H1 (cell line): ENCODE measurements around the gene VASN. TPM values are rescaled to one million over a fixed set of nuclear protein-coding genes. Genes with fewer than 3 reads are reported as not detected.
A peak's percentile ranks its signal among the peaks of the same experiment; 100 is the strongest.

Experiments used
- BACH1 ChIP-seq: IDR thresholded peaks from 2 replicates; pipeline ENCODE4 v1.6.1; 2012; ENCODE audit warnings: low read length, improper control_type of control experiment
- CHD2 ChIP-seq: IDR thresholded peaks from 2 replicates; pipeline ENCODE4 v1.6.1; 2012; ENCODE audit warnings: low read length, improper control_type of control experiment
- FOSL1 ChIP-seq: IDR thresholded peaks from 2 replicates; pipeline ENCODE4 v1.6.1; 2011; ENCODE audit warnings: mild to moderate bottlenecking, low read depth, low read length, moderate library complexity; ENCODE audit not compliant: insufficient read depth
- HDAC2 ChIP-seq, 2 experiments: fragments of 300-600 bp in 1 of 2; sonication (generic) in 1 of 2; IDR thresholded peaks; 2 replicates each; pipeline ENCODE4 v1.6.1; 2011 to 2012; ENCODE audit warnings: low read depth in 2 of 2, low read length in 2 of 2, mild to moderate bottlenecking in 2 of 2, moderate library complexity in 2 of 2, borderline replicate concordance in 1 of 2, inconsistent platforms in 1 of 2
- NRF1 ChIP-seq: IDR thresholded peaks from 2 replicates; pipeline ENCODE4 v1.6.1; 2011; ENCODE audit warnings: mild to moderate bottlenecking, low read depth, low read length, improper control_type of control experiment
- PHF8 ChIP-seq: fragments of 200-600 bp; sonication (generic); conservative IDR thresholded peaks from 2 replicates; pipeline ENCODE4 v1.7.1; 2012; ENCODE audit warnings: low read depth, mild to moderate bottlenecking, inconsistent platforms, low read length, moderate library complexity
- RXRA ChIP-seq: IDR thresholded peaks from 2 replicates; pipeline ENCODE4 v1.6.1; 2011; ENCODE audit warnings: low read depth, mild to moderate bottlenecking, low read length, moderate library complexity; ENCODE audit not compliant: insufficient read depth
- SP2 ChIP-seq: IDR thresholded peaks from 2 replicates; pipeline ENCODE4 v1.6.1; 2012; ENCODE audit warnings: mild to moderate bottlenecking, low read length, inconsistent platforms
- TAF7 ChIP-seq: optimal IDR thresholded peaks from 2 replicates; pipeline ENCODE3; 2011; ENCODE audit warnings: low read depth, mild to moderate bottlenecking, inconsistent platforms, low read length, moderate library complexity, borderline replicate concordance
- TEAD4 ChIP-seq: IDR thresholded peaks from 2 replicates; pipeline ENCODE4 v1.6.1; 2012; ENCODE audit warnings: low read depth, low read length, inconsistent platforms, mixed read lengths
- YY1 ChIP-seq: IDR thresholded peaks from 2 replicates; pipeline ENCODE4 v1.6.1; 2011; ENCODE audit warnings: low read depth, mild to moderate bottlenecking, low read length
- polyA plus RNA-seq, 7 experiments: library from polyadenylated mRNA; depleted of rRNA in 3 of 7; stranded (reverse) in 5 of 7; unstranded in 2 of 7; fragments of >200 nt in 5 of 7; fragments of 200-250 nt in 2 of 7; gene quantifications; 1 replicate in 5 of 7; 2 replicates in 1 of 7; 4 replicates in 1 of 7; pipeline versions ENCODE4 v1.2.1 to v1.2.3, GENCODE V29; 2011 to 2013; ENCODE audit warnings: missing spikeins in 2 of 7, mixed read lengths in 2 of 7
- total RNA-seq: library from RNA; stranded (reverse); fragmentation: NEBNext Ultra II Directional; extraction: Animal tissue kit (Norgen Biotek cat#: 25700); gene quantifications from 2 replicates; pipeline ENCODE4 v1.2.1, GENCODE V29; 2021

Gene VASN
- total and polyA plus RNA-seq, 2 of the 8 experiments (the other 6 are each of a cell fraction or from before 2014, with no cell fraction given): 9.6 to 11.3 TPM

GRCh38 chr16:4392382-4393239 lies 21.0 kb downstream of the VASN start (continued):
- TF ChIP-seq RXRA: no peak
- TF ChIP-seq HDAC2 (IDR thresholded peaks at IDR 0.05; ENCODE audit: borderline replicate concordance in 1 of 2, low read depth in 2 of 2, low read length in 2 of 2): no peak
- no peak for TF ChIP-seq BACH1
- TF ChIP-seq TAF7: peak; percentile 26
- peak; percentile 24; the same call in 1 of the 2 replicates for TF ChIP-seq YY1
- no peak for TF ChIP-seq NRF1
- peak; percentile 97 for TF ChIP-seq TEAD4
- TF ChIP-seq CHD2: 0 out of 2 replicates have a peak, but pooled peaks have one; percentile 20
- no peak for TF ChIP-seq FOSL1
- peak; percentile 43; the same call in 1 of the 2 replicates for TF ChIP-seq PHF8
- TF ChIP-seq SP2: no peak
